Ovary (tissue), 10 donors: ENCODE results near the gene NSG2. TPM values are rescaled to one million over a fixed set of nuclear protein-coding genes. Genes with fewer than 3 reads are reported as not detected.
A peak's percentile ranks its signal among the peaks of the same experiment; 100 is the strongest.

Experiments
- DNase-seq, 5 donors: peaks; one replicate each; pipeline ENCODE4 v3.0.0-alpha.2; 2019 to 2020
- H3K27ac ChIP-seq, 2 donors: fragments of 200-600 bp; one replicate each; pipeline versions ENCODE4 v1.5.1 to v1.8.0; 2019 to 2022
- H3K27me3 ChIP-seq: fragments of 200-600 bp; one replicate; pipeline ENCODE4 v1.8.0; 2022
- H3K36me3 ChIP-seq: fragments of 200-600 bp; sonication (generic); one replicate; pipeline ENCODE4 v1.5.1; 2019
- H3K4me1 ChIP-seq: one replicate; pipeline ENCODE4 v1.8.1; 2013; ENCODE audit warnings: mild to moderate bottlenecking, moderate library complexity; ENCODE audit not compliant: insufficient read depth
- H3K4me3 ChIP-seq: fragments of 200-600 bp; sonication (generic); one replicate; pipeline ENCODE4 v1.5.1; 2017
- H3K9me3 ChIP-seq, 2 donors: fragments of 200-600 bp in 1 of 2; sonication (generic) in 1 of 2; one replicate each; pipeline versions ENCODE4 v1.5.1 to v1.8.1; 2013 to 2019; ENCODE audit warnings: mild to moderate bottlenecking in 1 of 2, moderate library complexity in 1 of 2
- CTCF ChIP-seq, 3 donors: fragments of 450-650 bp in 2 of 3; fragments of 200-600 bp in 1 of 3; IDR thresholded peaks; one replicate each; pipeline versions ENCODE4 v1.5.1 to v1.8.0; 2016 to 2022; ENCODE audit warnings: antibody characterized with exemption in 3 of 3, mild to moderate bottlenecking in 1 of 3
- EP300 ChIP-seq: sonication (generic); formaldehyde crosslinking; IDR thresholded peaks from one replicate; pipeline ENCODE4 v1.6.1; 2017; ENCODE audit warnings: antibody characterized with exemption
- POLR2A ChIP-seq: fragments of 450-650 bp; IDR thresholded peaks from one replicate; pipeline ENCODE4 v1.6.1; 2017; ENCODE audit warnings: antibody characterized with exemption, mild to moderate bottlenecking, moderate library complexity
- WGBS, 3 donors: extraction: QIAGEN DNeasy Blood & Tissue Kit in 1 of 3; methylation state at CpG; one replicate each; pipeline versions ENCODE4 v1.1.5 to v1.1.7; 2013 to 2017; 5-methylcytosine and 5-hydroxymethylcytosine counted together
- intact Hi-C, 4 donors: fragments of 100-400 bp; cut with DNase I; formaldehyde crosslinking; loops; one replicate each; pipeline versions ENCODE4 v1.11.0 to v1.15.1; 2022 to 2023
- long read RNA-seq, 3 donors: library from polyadenylated mRNA in 2 of 3; unstranded in 2 of 3; transcript quantifications; one replicate each; pipeline ENCODE4 v2.0.0 and lab custom pipeline, GENCODE V29; 2021 to 2026
- polyA plus RNA-seq, 2 donors: library from polyadenylated mRNA; stranded (reverse); fragments of 200-250 nt in 1 of 2; fragments of 350-450 nt in 1 of 2; fragmentation: Illumina TruSeq in 1 of 2; extraction: RNeasy Lipid Tissue Mini Kit (QIAGEN cat#74804) in 1 of 2; gene quantifications; one replicate each; pipeline ENCODE4 v1.2.3, GENCODE V29; 2013 to 2014
- total RNA-seq, 7 donors: library from RNA; depleted of rRNA in 2 of 7; stranded (reverse); fragments of >200 nt in 2 of 7; fragmentation: NEBNext Ultra II Directional in 3 of 7; extraction: Animal tissue kit (Norgen Biotek cat#: 25700) in 3 of 7; gene quantifications; one replicate each; pipeline versions ENCODE4 v1.1.0 to v1.2.4, GENCODE V29; 2016 to 2023
- donor health status: DM: no; HTN: no; CAD: no; lungs with moderate emphysema.
- donor health status: DM: no; HTN: no; CAD: no.
- donor health status: Bipolar disorder and iron deficiency.
- donor health status: DM: yes; HTN: yes; CAD: no.
- donor health status: DM: no; HTN: no; CAD: no.
- donor health status: DM: yes; HTN: yes; CAD: no.

Gene NSG2
- total RNA-seq = not detected
- polyA plus RNA-seq = not detected
- long read RNA-seq, donor 1 = 0 reads
- long read RNA-seq, donor 2, partial matches to known transcripts = 0 of 1 reads
- long read RNA-seq, donor 2, other reads (novel, unspliced or antisense) = 0 of 1 reads
- long read RNA-seq, donor 3 = 0 reads

DNA sequence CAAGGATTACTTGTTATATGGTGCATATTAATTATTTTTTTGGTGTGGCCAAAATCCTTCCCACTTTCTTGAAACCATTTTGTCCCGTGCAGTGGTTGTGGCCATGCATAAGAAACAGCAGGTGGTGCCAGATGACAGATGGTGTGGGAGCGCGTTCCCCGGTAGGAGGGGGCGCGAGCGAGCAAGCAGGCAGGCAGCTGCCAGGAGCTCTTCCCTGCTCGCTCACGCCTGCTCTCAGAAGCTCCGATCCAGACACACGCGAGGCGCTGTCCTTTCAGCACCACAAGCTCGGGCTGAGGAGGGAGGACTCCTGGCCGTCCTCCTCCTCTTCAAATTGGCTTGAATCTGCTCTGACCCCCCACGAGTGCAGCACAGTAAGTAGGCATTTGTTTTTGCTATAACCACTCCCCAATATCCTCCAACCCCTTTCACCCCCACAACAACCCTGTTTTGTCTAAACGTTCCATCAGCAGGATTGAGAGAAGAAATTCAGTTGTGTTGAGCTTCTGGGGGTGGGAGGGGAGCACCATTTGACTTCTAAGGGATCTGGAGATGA is at the start of gene NSG2:
TSS of gene NSG2 (plus strand) at position 237 of the 556 bp plus-strand sequence. CDS start 1,050 bp downstream, outside the sequence.
- H3K36me3 ChIP-seq = no peaks in the 10 kb centered on the region
- 2 to 3% (median 3%) methylated on average over 17 of the region's 17 CpGs for WGBS, 3 donors
- H3K4me1 ChIP-seq = no peaks in the 10 kb centered on the region
- no peak within 1 kb of the TSS for H3K4me3 ChIP-seq
- intact Hi-C loops = loop anchor here in 1 of 4 donors (2.0 kb wide), 1 partner anchor 271 kb away; no protein-coding TSS in a partner anchor
- peak; percentile 30 to 88 (median 47) for DNase-seq
- H3K27ac ChIP-seq = no peak within 1 kb of the TSS
- TF ChIP-seq EP300 = no peak
- TF ChIP-seq POLR2A = no peak
- TF ChIP-seq CTCF (IDR thresholded peaks at IDR 0.05) = peak in 1 of 3 donors; percentile 34
- no peaks in the 10 kb centered on the region for H3K27me3 ChIP-seq
- no peaks in the 10 kb centered on the region for H3K9me3 ChIP-seq

DNA sequence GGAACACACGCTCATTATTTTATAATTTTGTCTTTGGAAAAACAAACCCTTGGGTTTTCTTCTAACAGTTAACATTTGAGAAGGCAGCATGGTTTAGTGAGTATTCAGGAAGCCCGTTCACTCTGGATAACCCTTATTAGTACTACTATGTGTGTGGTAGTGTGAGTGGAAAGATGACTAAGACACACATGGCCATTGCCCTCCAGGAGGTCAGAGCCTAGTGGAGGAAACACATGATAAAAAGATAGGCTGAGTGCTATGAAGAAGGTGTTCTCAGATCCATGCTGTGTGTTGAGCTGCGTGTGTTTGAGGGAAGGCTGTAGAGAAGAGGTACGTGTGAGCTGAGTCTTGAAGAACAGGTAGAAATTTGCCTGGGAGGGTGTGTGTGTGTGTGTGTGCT is 48.2 kb upstream of the NSG2 start:
- no peak overlapping the region for H3K4me3 ChIP-seq
- no peaks in the 10 kb centered on the region for H3K9me3 ChIP-seq
- 76 to 82% (median 77%) methylated on average over 4 of the region's 4 CpGs for WGBS, 3 donors
- no peaks in the 10 kb centered on the region for H3K36me3 ChIP-seq
- no peaks in the 10 kb centered on the region for H3K27me3 ChIP-seq
- TF ChIP-seq EP300 = no peak
- no peaks in the 10 kb centered on the region for H3K4me1 ChIP-seq
- no peak for DNase-seq
- intact Hi-C loops = no loop called here
- H3K27ac ChIP-seq = no peak overlapping the region

- TF ChIP-seq POLR2A (no peak), EP300 (no peak), CTCF (IDR thresholded peaks at IDR 0.05) (no peak)
- WGBS, 3 donors = 46 to 66% (median 53%) methylated on average over 4 of the region's 4 CpGs
- no peaks in the 10 kb centered on the region for H3K4me1 ChIP-seq
- no peak for DNase-seq
- no peak overlapping the region for H3K27ac ChIP-seq
- no peak overlapping the region for H3K4me3 ChIP-seq
- no peaks in the 10 kb centered on the region for H3K36me3 ChIP-seq
- H3K9me3 ChIP-seq = no peaks in the 10 kb centered on the region
- H3K27me3 ChIP-seq = no peaks in the 10 kb centered on the region
- intact Hi-C loops = no loop called here
These were observed 47.0 kb upstream of the NSG2 start for GRCh38 chr5:173998531-173998930.

DNA sequence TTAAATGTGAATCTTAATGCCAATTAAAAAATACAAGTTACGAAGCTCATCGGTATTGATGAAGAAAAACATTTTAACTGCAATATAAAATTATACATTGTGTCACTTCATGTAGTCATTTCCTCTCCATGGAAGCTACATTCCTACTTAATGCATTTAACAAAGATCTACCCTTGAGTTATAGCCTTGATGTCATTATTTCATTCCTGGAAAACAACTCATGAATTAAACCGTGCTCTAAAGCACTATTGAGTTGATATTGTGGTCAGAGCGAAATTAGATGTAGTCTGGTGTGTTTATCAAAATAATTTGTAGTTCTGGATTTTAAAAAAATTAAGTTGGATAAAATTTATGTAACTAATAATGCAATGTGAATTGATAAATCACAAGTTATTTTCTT is 45.4 kb upstream of the NSG2 start:
- Histone ChIP-seq H3K36me3 (no peaks in the 10 kb centered on the region), H3K27ac (no peak overlapping the region), H3K4me1 (no peaks in the 10 kb centered on the region), H3K4me3 (no peak overlapping the region), H3K9me3 (no peaks in the 10 kb centered on the region), H3K27me3 (no peaks in the 10 kb centered on the region)
- TF ChIP-seq EP300 (no peak), POLR2A (no peak), CTCF (IDR thresholded peaks at IDR 0.05) (no peak)
- 81 to 85% (median 84%) methylated on average over 4 of the region's 4 CpGs for WGBS, 3 donors
- no peak for DNase-seq
- intact Hi-C loops = no loop called here

GRCh38 chr5:174003795-174004194 is 41.7 kb upstream of the NSG2 start:
- H3K36me3 ChIP-seq = no peaks in the 10 kb centered on the region
- intact Hi-C loops = no loop called here
- H3K4me3 ChIP-seq = no peak overlapping the region
- H3K4me1 ChIP-seq = no peaks in the 10 kb centered on the region
- H3K27ac ChIP-seq = no peak overlapping the region
- no peaks in the 10 kb centered on the region for H3K9me3 ChIP-seq
- H3K27me3 ChIP-seq = no peaks in the 10 kb centered on the region
- DNase-seq = no peak
- TF ChIP-seq CTCF (IDR thresholded peaks at IDR 0.05) (no peak), POLR2A (no peak), EP300 (no peak)
